GM19372 (cell line): ENCODE measurements around the gene ARPC4.
"Not testable (repeated sequence)": the region's sequence is repeated elsewhere in the genome, so short reads cannot be mapped to it uniquely, and the experiment has no call there.

Experiments used
- ATAC-seq: cut with Tn5 transposase; IDR thresholded peaks from one replicate; pipeline ENCODE4 v1.9.1; 2021; ENCODE audit warnings: mild to moderate bottlenecking, low read depth, moderate library complexity; ENCODE audit not compliant: unreplicated experiment

ARPC4 gene

GRCh38 chr3:9815986-9816385 is 23.1 kb downstream of the ARPC4 start:
- ATAC-seq: no peak

- no peak for ATAC-seq
Observed at GRCh38 chr3:9817436-9817835, 24.6 kb downstream of the ARPC4 start.

GRCh38 chr3:9818666-9819335 is 25.9 kb downstream of the ARPC4 start:
- ATAC-seq: no peak

- ATAC-seq: no peak
Observed at GRCh38 chr3:9820543-9820942, 27.7 kb downstream of the ARPC4 start.

GRCh38 chr3:9820946-9821345 is 28.1 kb downstream of the ARPC4 start:
- no peak for ATAC-seq

DNA sequence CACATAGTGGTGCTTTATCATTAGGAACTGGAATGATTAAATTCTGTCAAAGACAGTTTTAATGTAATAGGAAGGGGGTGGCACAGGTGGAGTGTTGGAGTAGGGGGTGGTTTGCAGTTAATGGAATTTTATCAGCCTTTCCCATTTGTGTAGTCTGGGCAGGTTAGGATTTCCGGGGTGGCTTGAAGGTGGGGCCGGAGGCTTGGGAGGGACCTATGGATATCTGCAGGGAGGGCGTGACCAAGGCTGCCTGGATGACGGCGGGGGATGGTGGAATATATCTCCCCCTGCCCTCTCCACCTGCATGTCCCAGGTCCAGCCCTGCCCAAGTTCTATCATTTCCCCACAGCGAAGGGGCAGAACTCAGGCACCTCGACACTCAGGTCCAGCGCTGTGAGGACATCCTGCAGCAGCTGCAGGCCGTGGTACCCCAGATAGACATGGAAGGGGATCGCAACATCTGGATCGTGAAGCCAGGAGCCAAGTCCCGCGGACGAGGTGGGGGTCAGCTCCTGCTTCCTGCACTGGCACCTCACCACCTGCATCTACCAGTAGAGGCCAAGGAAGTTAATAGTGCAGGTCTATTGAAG is 32.7 kb downstream of the ARPC4 start:
- ATAC-seq: no peak

- no peak for ATAC-seq
Observed at GRCh38 chr3:9826815-9827573, 34.1 kb downstream of the ARPC4 start.

DNA sequence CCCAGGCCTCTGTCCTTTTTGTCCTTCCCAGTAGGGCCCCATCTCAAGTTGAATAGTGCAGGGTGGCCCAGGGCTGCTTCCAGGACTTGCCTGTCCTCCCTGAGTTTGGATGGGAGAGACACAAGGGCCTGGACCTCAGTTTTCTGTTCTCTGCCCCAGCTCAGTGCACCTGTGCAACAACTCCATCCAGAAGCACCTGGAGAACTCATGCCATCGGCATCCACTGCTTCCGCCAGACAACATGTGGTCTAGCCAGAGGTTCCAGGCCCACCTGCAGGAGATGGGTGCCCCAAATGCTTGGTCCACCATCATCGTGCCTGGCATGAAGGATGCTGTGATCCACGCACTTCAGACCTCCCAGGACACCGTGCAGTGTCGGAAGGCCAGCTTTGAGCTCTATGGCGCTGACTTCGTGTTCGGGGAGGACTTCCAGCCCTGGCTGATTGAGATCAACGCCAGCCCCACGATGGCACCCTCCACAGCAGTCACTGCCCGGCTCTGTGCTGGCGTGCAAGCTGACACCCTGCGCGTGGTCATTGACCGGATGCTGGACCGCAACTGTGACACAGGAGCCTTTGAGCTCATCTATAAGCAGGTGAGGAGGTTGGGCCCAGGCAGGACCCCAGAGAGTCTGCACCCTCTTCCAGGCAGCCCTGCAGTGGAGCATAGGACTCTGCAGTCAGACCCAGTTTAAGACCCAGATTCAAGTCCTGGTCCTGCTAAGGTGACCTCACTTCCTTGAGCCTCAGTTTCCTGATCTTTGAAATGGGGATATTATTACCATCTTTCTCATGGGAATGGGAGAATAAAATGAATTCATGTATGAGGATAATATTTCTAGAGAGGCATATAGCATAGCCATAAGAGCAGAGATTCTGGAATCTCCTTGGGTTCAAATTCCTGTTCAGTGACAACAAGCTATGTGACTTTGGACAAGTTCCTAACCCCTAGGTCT is 36.2 kb downstream of the ARPC4 start:
- ATAC-seq: no peak

- no peak for ATAC-seq
Observed at GRCh38 chr3:9831253-9831652, 38.4 kb downstream of the ARPC4 start.

DNA sequence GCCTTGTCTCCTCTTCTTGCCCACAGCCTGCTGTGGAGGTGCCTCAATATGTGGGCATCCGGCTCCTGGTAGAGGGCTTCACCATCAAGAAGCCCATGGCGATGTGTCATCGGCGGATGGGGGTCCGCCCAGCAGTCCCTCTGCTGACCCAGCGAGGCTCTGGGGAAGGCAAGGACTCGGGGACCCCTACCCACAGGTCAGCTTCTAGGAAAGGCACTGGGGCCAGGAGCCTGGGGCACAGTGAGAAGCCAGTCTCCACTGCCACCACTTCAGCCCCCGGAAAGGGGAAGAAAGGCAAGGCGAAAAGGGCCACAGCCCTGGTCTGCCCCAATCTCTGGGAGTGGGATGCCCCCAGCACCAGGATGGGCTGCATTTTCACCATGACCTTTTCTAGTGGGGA is 40.2 kb downstream of the ARPC4 start:
- no peak for ATAC-seq

DNA sequence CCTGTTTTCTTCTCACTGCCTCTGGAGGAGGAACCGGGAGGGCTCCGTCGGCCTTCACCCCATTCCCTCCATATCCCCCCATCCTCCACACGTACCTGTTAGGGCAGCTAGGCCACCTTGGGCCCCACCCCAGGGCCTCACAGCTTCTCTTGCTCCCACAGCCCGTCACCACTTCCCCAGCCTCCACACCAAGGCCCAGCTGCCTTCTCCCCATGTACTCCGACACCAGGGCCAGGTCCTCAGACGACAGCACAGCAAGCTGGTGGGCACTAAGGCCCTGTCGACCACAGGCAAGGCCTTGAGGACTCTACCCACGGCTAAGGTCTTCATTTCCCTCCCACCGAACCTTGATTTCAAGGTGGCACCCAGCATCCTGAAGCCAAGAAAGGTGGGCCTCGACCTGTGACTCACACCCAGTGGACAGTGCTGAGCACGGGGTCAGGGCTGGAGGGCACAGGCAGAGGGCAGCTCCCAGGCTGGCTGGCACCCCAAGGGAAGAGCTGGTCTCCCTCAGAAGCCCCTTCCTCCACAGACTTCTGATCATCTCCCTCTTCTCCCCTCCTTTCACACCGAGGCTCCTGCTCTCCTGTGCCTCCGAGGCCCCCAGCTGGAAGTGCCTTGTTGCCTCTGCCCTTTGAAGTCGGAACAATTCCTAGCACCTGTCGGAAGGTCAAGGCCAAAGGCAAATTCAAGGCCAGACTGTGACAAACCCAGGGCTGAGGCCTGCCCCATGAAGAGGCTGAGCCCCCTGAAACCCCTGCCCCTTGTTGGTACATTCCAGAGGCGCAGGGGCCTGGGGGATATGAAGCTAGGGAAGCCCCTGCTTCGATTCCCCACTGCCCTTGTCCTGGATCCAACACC is 41.9 kb downstream of the ARPC4 start:
- ATAC-seq: no peak

DNA sequence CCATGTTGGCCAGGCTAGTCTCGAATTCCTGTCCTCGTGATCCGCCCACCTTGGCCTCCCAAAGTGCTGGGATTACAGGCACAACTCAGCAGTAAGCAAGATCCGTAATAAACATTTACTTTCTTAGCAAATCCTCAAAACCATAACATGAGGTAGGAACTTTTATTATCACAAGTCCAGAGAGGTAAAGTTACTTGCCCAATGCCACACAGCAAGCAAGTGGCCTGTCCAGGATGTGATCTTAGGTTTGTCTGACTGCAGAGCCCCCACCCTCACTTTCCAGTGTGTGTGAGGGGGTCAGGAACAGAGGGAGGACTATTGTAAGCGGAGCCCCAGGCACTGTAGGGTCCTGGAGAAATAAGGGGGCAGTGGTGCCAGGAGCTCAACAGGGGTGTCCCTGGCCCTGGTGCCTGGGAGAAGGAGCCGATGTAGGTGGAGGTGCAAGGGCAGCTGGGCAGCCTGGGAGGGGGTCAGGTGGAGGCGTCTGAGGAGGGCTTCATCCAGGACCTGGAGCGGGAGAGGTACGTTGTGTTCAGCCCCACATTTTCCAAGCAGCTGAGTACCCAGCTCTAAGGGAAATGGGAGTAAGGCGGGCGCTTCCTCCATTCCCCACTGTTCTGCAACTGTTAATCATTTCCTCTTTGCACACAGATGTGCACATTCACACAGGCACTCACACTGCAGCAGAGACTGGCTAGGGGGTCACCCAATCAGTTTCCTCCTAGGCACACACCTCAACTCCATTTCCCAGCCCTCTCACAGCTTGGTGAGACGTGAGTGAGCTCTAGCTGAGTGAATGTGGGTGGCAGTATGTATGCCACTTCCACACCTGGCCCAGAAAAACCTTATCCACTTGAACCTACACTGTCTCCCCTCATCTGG is 45.1 kb downstream of the ARPC4 start:
- no peak for ATAC-seq

- no peak for ATAC-seq
Observed at GRCh38 chr3:9838856-9839255, 46.0 kb downstream of the ARPC4 start.

GRCh38 chr3:9841015-9841414 is 48.1 kb downstream of the ARPC4 start:
- ATAC-seq: no peak

DNA sequence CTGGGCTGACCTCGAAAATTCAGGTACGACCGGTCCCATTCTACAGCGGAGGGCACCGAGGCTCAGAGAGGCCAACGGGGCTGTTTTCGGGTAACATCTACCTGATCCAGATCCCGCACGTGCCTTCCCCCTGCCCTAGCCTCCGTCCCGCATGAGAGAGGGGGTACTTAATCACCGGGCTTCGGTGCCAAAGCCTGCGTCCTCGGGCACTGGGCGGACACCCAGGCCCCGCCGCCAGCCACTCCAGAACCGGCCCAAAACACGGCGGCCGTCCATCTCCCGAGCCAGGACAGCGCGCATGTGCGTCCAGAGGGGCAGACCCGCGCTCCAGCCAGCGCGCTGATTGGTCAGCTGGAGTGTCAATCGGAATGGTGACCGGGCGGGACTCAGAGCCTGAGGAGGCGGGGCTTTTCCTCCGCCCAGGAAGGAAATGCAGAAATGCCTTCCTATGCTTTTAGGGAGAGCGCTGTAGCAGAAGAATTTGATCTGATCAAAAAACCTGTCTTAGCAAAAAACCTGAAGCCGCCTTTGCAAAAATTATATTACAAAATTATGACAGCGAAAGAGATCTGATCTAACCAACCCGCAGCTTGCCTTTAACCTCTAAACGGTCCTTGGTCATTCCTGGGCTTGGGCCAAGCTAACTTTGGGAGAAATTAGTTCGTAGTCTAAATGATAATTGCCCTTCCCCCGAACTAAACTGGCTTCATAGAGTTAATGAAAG is 51.0 kb downstream of the ARPC4 start, which contains the start of gene RPUSD3:
TSS of gene RPUSD3 (minus strand) at position 294 of the 724 bp plus-strand sequence. CDS start at position 276, 18 bp downstream.
- peak; percentile 98 for ATAC-seq

- no peak for ATAC-seq
Observed at GRCh38 chr3:9846231-9846630, 53.3 kb downstream of the ARPC4 start.

- no peak for ATAC-seq
Observed at GRCh38 chr3:9846931-9847488, 54.1 kb downstream of the ARPC4 start.

DNA sequence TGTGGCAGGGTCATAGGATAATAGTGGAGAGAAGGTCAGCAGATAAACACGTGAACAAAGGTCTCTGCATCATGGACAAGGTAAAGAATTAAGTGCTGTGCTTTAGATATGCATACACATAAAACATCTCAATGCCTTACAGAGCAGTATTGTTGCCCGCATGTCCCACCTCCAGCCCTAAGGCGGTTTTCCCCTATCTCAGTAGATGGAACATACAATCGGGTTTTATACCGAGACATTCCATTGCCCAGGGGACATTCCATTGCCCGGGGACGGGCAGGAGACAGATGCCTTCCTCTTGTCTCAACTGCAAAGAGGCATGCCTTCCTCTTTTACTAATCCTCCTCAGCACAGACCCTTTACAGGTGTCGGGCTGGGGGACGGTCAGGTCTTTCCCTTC is 55.0 kb downstream of the ARPC4 start:
- not testable (repeated sequence) for ATAC-seq
